Nephron (organoid): Measurements from ENCODE around the gene NIP7.

Source experiments
- H3K27ac Mint-ChIP-seq, 3 experiments: 2 replicates each; pipeline ENCODE4 v1.8.0; 2020; ENCODE audit warnings: mixed read lengths in 3 of 3, mild to moderate bottlenecking in 2 of 3, moderate library complexity in 1 of 3
- H3K27me3 Mint-ChIP-seq: 2 replicates; pipeline ENCODE4 v1.8.0; 2021; ENCODE audit warnings: low read depth, mild to moderate bottlenecking, moderate library complexity, mixed read lengths
- H3K36me3 Mint-ChIP-seq: 2 replicates; pipeline ENCODE4 v1.8.0; 2020; ENCODE audit warnings: low read depth, mixed read lengths
- H3K4me1 Mint-ChIP-seq: 2 replicates; pipeline ENCODE4 v1.8.0; 2020; ENCODE audit warnings: mixed read lengths
- H3K4me3 Mint-ChIP-seq, 3 experiments: 2 replicates each; pipeline ENCODE4 v1.8.0; 2020; ENCODE audit warnings: mild to moderate bottlenecking in 3 of 3, mixed read lengths in 3 of 3, moderate library complexity in 2 of 3
- H3K9me3 Mint-ChIP-seq: 2 replicates; pipeline ENCODE4 v1.8.0; 2020; ENCODE audit warnings: mixed read lengths
- TF ChIP-seq, protein P1 (sequence below), 3 experiments: fragments of 200-600 bp; sonication (generic); IDR thresholded peaks; one replicate each; pipeline ENCODE4 v1.5.0; 2021; ENCODE audit warnings: antibody characterized with exemption in 3 of 3; ENCODE audit not compliant: unreplicated experiment in 3 of 3

The NIP7 gene

DNA sequence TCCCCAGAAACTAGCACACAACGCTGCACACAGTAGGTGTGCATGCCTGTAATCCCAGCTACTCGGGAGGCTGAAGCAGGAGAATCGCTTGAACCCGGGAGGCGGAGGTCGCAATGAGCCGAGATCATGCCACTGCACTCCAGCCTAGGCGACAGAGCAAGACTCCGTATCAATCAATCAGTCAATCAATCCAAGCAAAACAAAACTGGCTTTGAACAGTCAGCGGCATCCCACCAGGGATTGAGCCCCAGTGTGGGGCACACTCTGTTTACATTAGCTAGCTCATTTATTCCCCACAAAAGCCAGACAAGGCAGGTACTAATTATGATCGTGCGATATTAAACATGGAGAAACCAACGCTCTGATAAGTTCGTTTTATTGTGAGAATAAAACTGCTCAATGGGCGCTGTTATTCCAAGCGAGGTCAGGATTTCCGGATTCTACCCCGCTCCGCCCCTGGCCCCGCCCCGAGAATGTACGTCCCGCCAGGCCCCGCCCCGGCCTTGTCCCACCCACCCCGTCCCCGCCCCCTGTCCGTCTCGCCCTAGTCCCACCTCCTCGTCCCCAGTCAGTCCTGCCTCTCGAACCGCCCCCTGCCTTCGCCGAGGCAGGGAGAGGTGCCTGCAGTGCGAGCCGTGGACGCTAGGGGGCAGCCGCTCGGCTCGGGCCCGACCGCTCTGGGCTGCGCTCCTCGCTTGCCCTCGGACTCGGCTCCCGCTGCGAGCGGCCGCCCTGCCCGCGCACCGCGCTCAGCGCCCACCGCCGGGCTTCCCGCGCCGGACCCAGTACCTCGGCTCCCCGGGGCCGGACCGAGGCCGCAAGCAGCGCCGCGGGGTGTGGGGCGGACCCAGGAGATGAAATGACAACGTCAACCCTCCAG lies 28.7 kb upstream of the NIP7 start, which contains the start of gene VPS4A:
Gene VPS4A (plus strand): TSS at position 698 of the 880 bp plus-strand sequence. CDS start 162 bp downstream, at position 860.
- Mint-ChIP-seq H3K27me3 (no peaks in the 10 kb centered on the region), H3K4me1 (peaks cover 5% of the 10 kb centered on the region), H3K36me3 (peaks cover 26% of the 10 kb centered on the region), H3K4me3 (peak within 1 kb of the TSS; percentile 95 to 97 (median 96)), H3K27ac (peak within 1 kb of the TSS; percentile 37 to 87 (median 86)), H3K9me3 (no peaks in the 10 kb centered on the region)
- TF ChIP-seq, protein P1, sequence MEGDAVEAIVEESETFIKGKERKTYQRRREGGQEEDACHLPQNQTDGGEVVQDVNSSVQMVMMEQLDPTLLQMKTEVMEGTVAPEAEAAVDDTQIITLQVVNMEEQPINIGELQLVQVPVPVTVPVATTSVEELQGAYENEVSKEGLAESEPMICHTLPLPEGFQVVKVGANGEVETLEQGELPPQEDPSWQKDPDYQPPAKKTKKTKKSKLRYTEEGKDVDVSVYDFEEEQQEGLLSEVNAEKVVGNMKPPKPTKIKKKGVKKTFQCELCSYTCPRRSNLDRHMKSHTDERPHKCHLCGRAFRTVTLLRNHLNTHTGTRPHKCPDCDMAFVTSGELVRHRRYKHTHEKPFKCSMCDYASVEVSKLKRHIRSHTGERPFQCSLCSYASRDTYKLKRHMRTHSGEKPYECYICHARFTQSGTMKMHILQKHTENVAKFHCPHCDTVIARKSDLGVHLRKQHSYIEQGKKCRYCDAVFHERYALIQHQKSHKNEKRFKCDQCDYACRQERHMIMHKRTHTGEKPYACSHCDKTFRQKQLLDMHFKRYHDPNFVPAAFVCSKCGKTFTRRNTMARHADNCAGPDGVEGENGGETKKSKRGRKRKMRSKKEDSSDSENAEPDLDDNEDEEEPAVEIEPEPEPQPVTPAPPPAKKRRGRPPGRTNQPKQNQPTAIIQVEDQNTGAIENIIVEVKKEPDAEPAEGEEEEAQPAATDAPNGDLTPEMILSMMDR (IDR thresholded peaks at IDR 0.05; ENCODE audit: unreplicated experiment in 3 of 3) = peak; percentile 80 to 92 (median 85)

DNA sequence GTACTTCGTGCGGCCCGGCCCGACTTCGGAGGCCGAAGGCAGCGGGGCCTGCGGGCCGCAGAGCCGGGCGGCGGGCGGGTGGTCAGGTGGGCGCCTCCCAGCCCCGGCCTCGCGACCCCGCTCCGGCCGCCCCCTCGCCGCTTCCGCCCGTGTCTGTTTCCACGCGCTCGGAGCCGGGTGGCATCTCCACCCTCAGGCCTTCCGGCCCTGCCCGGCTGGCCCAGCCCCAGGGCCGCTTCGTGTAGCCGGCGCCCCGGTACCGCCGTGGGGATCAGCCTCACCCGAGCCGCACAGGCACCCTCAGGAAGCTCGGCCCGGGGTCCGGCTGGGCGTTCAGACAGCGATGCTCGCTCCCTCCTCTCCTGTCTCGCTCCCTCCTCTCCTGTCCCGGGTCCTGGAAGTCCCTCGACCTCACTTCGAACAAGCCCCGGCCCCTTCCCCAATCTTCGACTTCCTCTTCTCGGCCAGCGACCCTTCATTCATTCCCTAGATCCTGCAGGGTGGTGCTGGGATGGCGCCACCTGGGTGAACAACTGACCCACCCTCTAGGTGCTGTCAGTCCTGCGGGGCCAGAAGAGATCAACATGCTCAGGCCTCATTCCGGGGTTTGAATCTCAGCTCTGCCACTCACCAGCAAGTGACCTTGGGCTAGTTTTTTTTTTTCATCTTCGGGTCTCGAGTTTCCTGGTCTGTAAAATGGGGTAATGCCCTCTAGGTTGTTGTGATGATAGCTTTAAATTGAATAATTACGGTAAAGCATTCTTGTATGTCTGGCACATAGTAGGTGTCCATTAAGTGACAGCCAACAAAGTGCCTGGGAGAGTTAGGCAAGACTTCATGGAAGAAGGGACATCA lies 27.8 kb upstream of the NIP7 start:
- Mint-ChIP-seq H3K27ac (peak overlapping the region; percentile 37 to 87 (median 86)), H3K4me1 (peaks cover 5% of the 10 kb centered on the region), H3K27me3 (no peaks in the 10 kb centered on the region), H3K9me3 (no peaks in the 10 kb centered on the region), H3K36me3 (peaks cover 34% of the 10 kb centered on the region), H3K4me3 (peak overlapping the region; percentile 95 to 97 (median 96))
- TF ChIP-seq, protein P1 (IDR thresholded peaks at IDR 0.05; ENCODE audit: unreplicated experiment in 3 of 3) = no peak

DNA sequence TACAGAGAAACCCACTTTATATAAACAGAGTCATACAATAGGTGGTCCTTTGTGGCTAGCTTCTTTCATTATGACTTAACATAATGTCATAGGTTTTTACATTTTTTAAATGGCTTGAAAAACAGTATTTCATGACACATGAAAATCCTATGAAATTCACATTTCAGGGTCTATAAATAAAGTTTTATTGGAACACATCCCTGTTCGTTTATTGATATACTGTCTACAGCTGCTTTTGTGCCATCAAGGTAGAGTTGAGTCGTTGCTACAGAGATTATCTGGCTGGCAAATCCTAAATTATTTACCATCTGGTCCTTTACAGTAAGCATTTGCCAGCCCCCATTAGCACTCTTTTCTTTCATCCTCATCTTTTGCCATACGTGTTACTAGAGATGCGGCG lies 26.1 kb upstream of the NIP7 start:
- TF ChIP-seq, protein P1 (IDR thresholded peaks at IDR 0.05; ENCODE audit: unreplicated experiment in 3 of 3) = no peak
- Mint-ChIP-seq H3K9me3 (no peaks in the 10 kb centered on the region), H3K27ac (peak overlapping the region in 1 of 3 experiments; percentile 82), H3K4me1 (peaks cover 5% of the 10 kb centered on the region), H3K36me3 (peaks cover 39% of the 10 kb centered on the region), H3K27me3 (no peaks in the 10 kb centered on the region), H3K4me3 (peak overlapping the region; percentile 80 to 90 (median 90))

DNA sequence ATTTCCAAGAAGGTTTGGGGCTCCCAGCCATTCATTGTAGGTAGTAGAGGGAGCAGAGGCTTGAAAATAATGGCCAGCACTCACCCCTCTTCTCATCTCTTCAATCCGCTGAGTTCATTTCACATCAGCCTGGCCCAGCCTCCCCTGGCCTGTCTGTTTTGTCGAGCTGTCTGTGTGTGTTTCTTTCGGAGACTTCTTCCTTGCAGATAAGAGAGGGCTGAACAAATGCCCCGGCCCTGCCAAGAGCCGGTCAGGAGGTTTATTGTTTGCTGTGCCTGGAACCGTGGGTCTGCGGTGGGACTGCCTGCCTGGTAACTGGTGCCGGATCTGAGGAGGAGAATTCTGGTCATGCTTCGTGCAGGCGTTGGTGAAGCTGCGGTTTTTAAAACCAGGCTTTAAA lies 25.0 kb upstream of the NIP7 start:
- no peaks in the 10 kb centered on the region for H3K9me3 Mint-ChIP-seq
- TF ChIP-seq, protein P1 (IDR thresholded peaks at IDR 0.05; ENCODE audit: unreplicated experiment in 3 of 3) = no peak
- H3K27me3 Mint-ChIP-seq = no peaks in the 10 kb centered on the region
- H3K36me3 Mint-ChIP-seq = peaks cover 46% of the 10 kb centered on the region
- no peak overlapping the region for H3K27ac Mint-ChIP-seq
- H3K4me1 Mint-ChIP-seq = peaks cover 5% of the 10 kb centered on the region
- peak overlapping the region in 2 of 3 experiments; percentile 52 to 90 for H3K4me3 Mint-ChIP-seq

DNA sequence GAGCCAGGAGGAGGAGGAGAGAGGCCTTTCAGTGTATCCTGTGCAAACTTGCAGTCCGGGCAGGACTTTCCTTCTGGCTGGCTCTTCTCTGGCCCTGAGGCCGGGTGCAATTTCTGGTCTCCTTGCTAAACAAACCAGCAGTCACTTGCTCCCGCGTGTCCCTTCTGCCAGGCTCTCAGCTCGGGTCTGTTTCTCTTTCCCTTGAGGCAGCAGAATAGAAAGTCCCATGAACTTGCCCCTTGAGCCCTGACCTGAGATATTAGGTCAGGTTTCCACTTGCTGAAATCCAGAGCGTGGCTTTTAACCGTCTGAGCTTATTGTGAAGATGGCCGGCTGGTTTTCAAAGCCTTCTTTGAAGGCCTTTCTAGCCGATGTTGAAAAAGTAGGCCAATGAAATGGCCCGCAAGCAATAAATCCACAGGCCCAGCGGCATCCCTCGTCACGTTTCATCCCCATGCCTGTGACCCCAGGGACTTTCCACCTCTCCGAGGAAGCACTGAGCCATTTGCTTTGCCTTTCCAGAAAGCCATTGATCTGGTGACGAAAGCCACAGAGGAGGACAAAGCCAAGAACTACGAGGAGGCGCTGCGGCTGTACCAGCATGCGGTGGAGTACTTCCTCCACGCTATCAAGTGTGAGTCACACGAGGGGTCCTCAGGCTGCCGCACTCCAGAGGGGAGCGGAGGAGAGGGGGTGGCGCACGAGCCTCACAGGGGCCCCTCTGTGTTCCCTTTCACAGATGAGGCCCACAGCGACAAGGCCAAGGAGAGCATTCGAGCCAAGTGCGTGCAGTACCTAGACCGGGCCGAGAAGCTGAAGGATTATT lies 23.9 kb upstream of the NIP7 start:
- H3K9me3 Mint-ChIP-seq = no peaks in the 10 kb centered on the region
- H3K4me1 Mint-ChIP-seq = peaks cover 5% of the 10 kb centered on the region
- TF ChIP-seq, protein P1 (IDR thresholded peaks at IDR 0.05; ENCODE audit: unreplicated experiment in 3 of 3) = no peak
- H3K36me3 Mint-ChIP-seq = peaks cover 52% of the 10 kb centered on the region
- H3K4me3 Mint-ChIP-seq = no peak overlapping the region
- H3K27ac Mint-ChIP-seq = no peak overlapping the region
- no peaks in the 10 kb centered on the region for H3K27me3 Mint-ChIP-seq
